ENCODE measurements around the gene PCDHGB6. TPM values are rescaled to one million over a fixed set of nuclear protein-coding genes. Genes with fewer than 3 reads are reported as not detected.
A peak's percentile ranks its signal among the peaks of the same experiment; 100 is the strongest.

Gene PCDHGB6
- total RNA-seq, 1 experiment from 2014 or later = 6.0 TPM

DNA sequence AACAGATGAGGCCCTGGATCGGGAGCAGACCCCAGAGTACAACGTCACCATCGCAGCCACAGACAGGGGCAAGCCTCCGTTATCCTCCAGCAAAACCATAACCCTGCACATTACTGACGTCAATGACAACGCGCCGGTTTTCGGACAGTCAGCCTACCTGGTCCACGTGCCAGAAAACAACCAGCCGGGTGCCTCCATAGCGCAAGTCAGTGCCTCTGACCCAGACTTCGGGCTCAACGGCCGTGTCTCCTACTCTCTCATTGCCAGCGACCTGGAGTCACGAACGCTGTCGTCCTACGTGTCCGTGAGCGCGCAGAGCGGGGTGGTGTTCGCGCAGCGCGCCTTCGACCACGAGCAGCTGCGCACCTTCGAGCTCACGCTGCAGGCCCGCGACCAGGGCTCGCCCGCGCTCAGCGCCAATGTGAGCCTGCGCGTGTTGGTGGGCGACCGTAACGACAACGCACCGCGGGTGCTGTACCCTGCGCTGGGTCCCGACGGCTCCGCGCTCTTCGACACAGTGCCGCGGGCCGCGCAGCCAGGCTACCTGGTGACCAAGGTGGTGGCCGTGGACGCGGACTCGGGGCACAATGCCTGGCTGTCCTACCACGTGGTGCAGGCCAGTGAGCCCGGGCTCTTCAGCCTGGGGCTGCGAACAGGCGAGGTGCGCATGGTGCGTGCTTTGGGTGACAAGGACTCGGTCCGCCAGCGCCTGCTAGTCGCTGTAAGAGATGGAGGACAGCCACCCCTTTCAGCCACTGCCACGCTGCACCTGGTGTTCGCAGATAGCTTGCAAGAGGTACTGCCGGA lies 11.5 kb downstream of the PCDHGB6 start:
- H3K4me1 Mint-ChIP-seq = peaks cover 4 to 13% of the 10 kb centered on the region in 2 experiments; a peak in 3 of 4 replicates
- TF ChIP-seq, protein P1, sequence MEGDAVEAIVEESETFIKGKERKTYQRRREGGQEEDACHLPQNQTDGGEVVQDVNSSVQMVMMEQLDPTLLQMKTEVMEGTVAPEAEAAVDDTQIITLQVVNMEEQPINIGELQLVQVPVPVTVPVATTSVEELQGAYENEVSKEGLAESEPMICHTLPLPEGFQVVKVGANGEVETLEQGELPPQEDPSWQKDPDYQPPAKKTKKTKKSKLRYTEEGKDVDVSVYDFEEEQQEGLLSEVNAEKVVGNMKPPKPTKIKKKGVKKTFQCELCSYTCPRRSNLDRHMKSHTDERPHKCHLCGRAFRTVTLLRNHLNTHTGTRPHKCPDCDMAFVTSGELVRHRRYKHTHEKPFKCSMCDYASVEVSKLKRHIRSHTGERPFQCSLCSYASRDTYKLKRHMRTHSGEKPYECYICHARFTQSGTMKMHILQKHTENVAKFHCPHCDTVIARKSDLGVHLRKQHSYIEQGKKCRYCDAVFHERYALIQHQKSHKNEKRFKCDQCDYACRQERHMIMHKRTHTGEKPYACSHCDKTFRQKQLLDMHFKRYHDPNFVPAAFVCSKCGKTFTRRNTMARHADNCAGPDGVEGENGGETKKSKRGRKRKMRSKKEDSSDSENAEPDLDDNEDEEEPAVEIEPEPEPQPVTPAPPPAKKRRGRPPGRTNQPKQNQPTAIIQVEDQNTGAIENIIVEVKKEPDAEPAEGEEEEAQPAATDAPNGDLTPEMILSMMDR (conservative IDR thresholded peaks at IDR 0.05) = no peak
- H4K20me1 ChIP-seq (ENCODE audit: control insufficient read depth, insufficient read depth, insufficient read length) = no peaks in the 10 kb centered on the region
- H3K36me3 Mint-ChIP-seq (ENCODE audit: insufficient read depth in 1 of 3, low read depth in 3 of 3) = peaks cover 58 to 86% (median 65%) of the 10 kb centered on the region in 3 experiments
- H3T11ph ChIP-seq (ENCODE audit: low read length) = no peak overlapping the region
- peak; percentile 28 for DNase-seq
- H3K4me2 ChIP-seq (ENCODE audit: insufficient read depth, insufficient read length, low read length) = no peak overlapping the region
- peaks cover 67 to 79% of the 10 kb centered on the region in 2 experiments for H3K9me3 Mint-ChIP-seq
- no peak overlapping the region for H2AK5ac ChIP-seq (ENCODE audit: insufficient read length, low read length)
- H2BK120ac ChIP-seq (ENCODE audit: low read depth, low read length, poor library complexity, severe bottlenecking) = no peak overlapping the region
- H3K9me3 ChIP-seq (ENCODE audit: control insufficient read depth, low read depth, low read length) = peaks cover 13% of the 10 kb centered on the region
- H3K14ac ChIP-seq (ENCODE audit: insufficient read depth, low read length) = no peak overlapping the region
- no peak overlapping the region for H4K8ac ChIP-seq (replicated peaks; ENCODE audit: insufficient read length, low read depth, low read length)
- no peak overlapping the region for H3K27ac Mint-ChIP-seq
- H3K18ac ChIP-seq (ENCODE audit: insufficient read length, low read depth, low read length) = no peak overlapping the region
- H3K9ac ChIP-seq (ENCODE audit: extremely low read depth, insufficient read length, low read length) = no peak overlapping the region
- H3K4me3 Mint-ChIP-seq = peak overlapping the region in 1 of 2 experiments; percentile 86; a peak in 1 of 5 replicates
- H4K91ac ChIP-seq (ENCODE audit: insufficient read length, low read depth, low read length) = no peak overlapping the region
- H2AFZ ChIP-seq (ENCODE audit: low read length) = no peak overlapping the region
- H3K79me1 ChIP-seq (ENCODE audit: insufficient read depth, low read depth, low read length, poor library complexity, severe bottlenecking) = no peaks in the 10 kb centered on the region
- H3K23me2 ChIP-seq (ENCODE audit: insufficient read length, low read depth, low read length, poor library complexity, severe bottlenecking) = peaks cover 7% of the 10 kb centered on the region
- no peak overlapping the region for H3K23ac ChIP-seq (ENCODE audit: insufficient read length, low read depth, low read length)
- H3K79me2 ChIP-seq (ENCODE audit: insufficient read depth, low read length) = no peaks in the 10 kb centered on the region
- H3K4me1 ChIP-seq (ENCODE audit: insufficient read depth, low read length) = no peaks in the 10 kb centered on the region
- H3K56ac ChIP-seq (ENCODE audit: insufficient read length, low read depth, low read length) = no peak overlapping the region
- H3K4ac ChIP-seq (ENCODE audit: low read depth, low read length) = no peak overlapping the region
- no peak overlapping the region for H2BK5ac ChIP-seq (ENCODE audit: insufficient read length, low read length)
- WGBS (ENCODE audit: extremely low coverage, insufficient read length, low lambda C conversion rate) = no CpG with 5 or more reads among the region's 74 CpGs
- H2BK15ac ChIP-seq (ENCODE audit: low read depth, low read length) = no peak overlapping the region
- no peak overlapping the region for H2BK20ac ChIP-seq (ENCODE audit: low read depth, low read length, poor library complexity, severe bottlenecking)
- no peak overlapping the region for H3K27ac ChIP-seq (ENCODE audit: insufficient read length, low read depth, low read length)
- no peaks in the 10 kb centered on the region; the same call in 1 of the 2 replicates for H3K27me3 ChIP-seq (ENCODE audit: insufficient read depth, low read length)
- H2BK12ac ChIP-seq (ENCODE audit: insufficient read length, low read depth, low read length) = no peak overlapping the region
- H3K27me3 Mint-ChIP-seq (ENCODE audit: low read depth) = peaks cover 17% of the 10 kb centered on the region
- H4K5ac ChIP-seq (ENCODE audit: insufficient read length, low read depth, low read length) = no peak overlapping the region
